GM12864 (cell line): ENCODE data around the gene GRAP2.

ENCODE experiments used
- DNase-seq: peaks from one replicate; pipeline ENCODE4 v3.0.0-alpha.2; 2011; ENCODE audit warnings: low read depth
- H3K4me3 ChIP-seq: 2 replicates; pipeline ENCODE4 v1.5.1; 2011; ENCODE audit warnings: mild to moderate bottlenecking, low read depth, low read length, control low read depth
- CTCF ChIP-seq: IDR thresholded peaks from 2 replicates; pipeline ENCODE4 v1.5.1; 2011; ENCODE audit warnings: low read depth, mild to moderate bottlenecking, moderate library complexity, low read length, control low read depth, inconsistent platforms; ENCODE audit errors: missing control alignments

GRAP2 gene

GRCh38 chr22:39910876-39911613 lies 10.2 kb downstream of the GRAP2 start:
- no peak for DNase-seq
- H3K4me3 ChIP-seq: no peak overlapping the region
- no peak for TF ChIP-seq CTCF

- no peak for DNase-seq
- TF ChIP-seq CTCF: no peak
- no peak overlapping the region for H3K4me3 ChIP-seq
Measured at GRCh38 chr22:39913321-39913720, 12.4 kb downstream of the GRAP2 start.

GRCh38 chr22:39913886-39914285 lies 13.0 kb downstream of the GRAP2 start:
- no peak for TF ChIP-seq CTCF
- no peak overlapping the region for H3K4me3 ChIP-seq
- no peak for DNase-seq

GRCh38 chr22:39914584-39914983 lies 13.7 kb downstream of the GRAP2 start:
- H3K4me3 ChIP-seq: no peak overlapping the region
- TF ChIP-seq CTCF: no peak

GRCh38 chr22:39915295-39915726 lies 14.4 kb downstream of the GRAP2 start:
- TF ChIP-seq CTCF: no peak
- no peak overlapping the region for H3K4me3 ChIP-seq
- DNase-seq: no peak

More at GRCh38 chr22:39914584-39914983, 13.7 kb downstream of the GRAP2 start:
- no peak for DNase-seq

- TF ChIP-seq CTCF: no peak
- H3K4me3 ChIP-seq: no peak overlapping the region
- no peak for DNase-seq
Measured at GRCh38 chr22:39916496-39916895, 15.6 kb downstream of the GRAP2 start.

- DNase-seq: no peak
- no peak overlapping the region for H3K4me3 ChIP-seq
- TF ChIP-seq CTCF: no peak
Measured at GRCh38 chr22:39917197-39917643, 16.3 kb downstream of the GRAP2 start.
